SK-MEL-5 (cell line): ENCODE measurements around the gene EPS15. TPM values are rescaled to one million over a fixed set of nuclear protein-coding genes. Genes with fewer than 3 reads are reported as not detected.

Experiments used
- DNase-seq: peaks from one replicate; pipeline ENCODE4 v3.0.0-alpha.2; 2016; ENCODE audit warnings: low read depth, low spot score
- in situ Hi-C: cut with HindIII; loops from 2 replicates; pipeline ENCODE4 v1.10.0; 2016; ENCODE audit warnings: low sequenced_read_pairs, high pct_unique_total_duplicates, low pct_unique_long_range_greater_than_20kb
- small RNA-seq, 2 experiments: library from RNA; depleted of rRNA; stranded (forward); fragments of <200 nt; gene quantifications; one replicate each; pipeline ENCODE3, GENCODE V24; 2014
- total RNA-seq: library from RNA; depleted of rRNA; stranded (reverse); fragments of >200 nt; shearing (Covaris generic); gene quantifications from 2 replicates; pipeline ENCODE4 v1.2.3, GENCODE V29; 2014; rRNA removed

The EPS15 gene
- total RNA-seq, 1 experiment from 2014 or later = 46.4 TPM

GRCh38 chr1:51306950-51307349, 212.1 kb downstream of the EPS15 start:
- DNase-seq = no peak
- in situ Hi-C loops = no loop called here

GRCh38 chr1:51305371-51305823, 213.7 kb downstream of the EPS15 start:
- in situ Hi-C loops = no loop called here
- DNase-seq = no peak

- in situ Hi-C loops = no loop called here
- DNase-seq = no peak
Measured at GRCh38 chr1:51304360-51304759, 214.7 kb downstream of the EPS15 start.

Small RNA genes lying within 50 kb of the gene (small RNA-seq; reads per million reads assigned to genes)
- gene RNU6-1281P (0 reads per million in 2 experiments), gene RNU6-877P (0 reads per million in 2 experiments)

Other genes starting within 250 kb of the EPS15 start
- gene TTC39A, start 188.7 kb downstream of the EPS15 start, total RNA-seq = 2.4 and 3.5 TPM in 2 replicates
- gene OSBPL9, start 97.8 kb upstream of the EPS15 start, total RNA-seq = 168 and 169 TPM in 2 replicates